H9 (cell line): ENCODE measurements around the gene LHX4. TPM values are rescaled to one million over a fixed set of nuclear protein-coding genes. Genes with fewer than 3 reads are reported as not detected.

ENCODE experiments used
- DNase-seq: peaks from one replicate; pipeline ENCODE4 v3.0.0-alpha.2; 2017
- H2AFZ ChIP-seq: one replicate; pipeline ENCODE4 v1.6.1; 2013; ENCODE audit warnings: mild to moderate bottlenecking, low read length, control low read depth, moderate library complexity
- H2AK5ac ChIP-seq: 2 replicates; pipeline ENCODE4 v1.6.1; 2013; ENCODE audit warnings: low read length, control low read depth, mixed read lengths; ENCODE audit not compliant: insufficient read length
- H2BK120ac ChIP-seq: one replicate; pipeline ENCODE4 v1.6.1; 2013; ENCODE audit warnings: low read depth, mild to moderate bottlenecking, low read length, control low read depth, inconsistent platforms; ENCODE audit not compliant: poor library complexity, severe bottlenecking
- H2BK12ac ChIP-seq: 2 replicates; pipeline ENCODE4 v1.6.1; 2013; ENCODE audit warnings: low read length, control low read depth, mixed read lengths, low read depth; ENCODE audit not compliant: insufficient read length
- H2BK15ac ChIP-seq: 2 replicates; pipeline ENCODE4 v1.6.1; 2013; ENCODE audit warnings: low read depth, low read length, control low read depth
- H2BK20ac ChIP-seq: one replicate; pipeline ENCODE4 v1.6.1; 2013; ENCODE audit warnings: low read depth, mild to moderate bottlenecking, low read length, control low read depth, inconsistent platforms; ENCODE audit not compliant: poor library complexity, severe bottlenecking
- H2BK5ac ChIP-seq: 2 replicates; pipeline ENCODE4 v1.6.1; 2013; ENCODE audit warnings: low read length, control low read depth, mixed read lengths; ENCODE audit not compliant: insufficient read length
- H3K14ac ChIP-seq: 2 replicates; pipeline ENCODE4 v1.6.1; 2013; ENCODE audit warnings: low read length, control low read depth; ENCODE audit not compliant: insufficient read depth
- H3K18ac ChIP-seq: 2 replicates; pipeline ENCODE4 v1.6.1; 2013; ENCODE audit warnings: low read depth, mild to moderate bottlenecking, mixed read lengths, low read length, control low read depth; ENCODE audit not compliant: insufficient read length
- H3K23ac ChIP-seq: 2 replicates; pipeline ENCODE4 v1.6.1; 2013; ENCODE audit warnings: low read length, control low read depth, mixed read lengths, low read depth; ENCODE audit not compliant: insufficient read length
- H3K23me2 ChIP-seq: 2 replicates; pipeline ENCODE4 v1.6.1; 2013; ENCODE audit warnings: low read depth, mild to moderate bottlenecking, mixed read lengths, low read length, control low read depth; ENCODE audit not compliant: insufficient read length, poor library complexity, severe bottlenecking
- H3K27ac ChIP-seq: 2 replicates; pipeline ENCODE4 v1.5.1; 2013; ENCODE audit warnings: low read length, control low read depth, mixed read lengths, low read depth; ENCODE audit not compliant: insufficient read length
- H3K27me3 ChIP-seq: 2 replicates; pipeline ENCODE4 v1.6.1; 2013; ENCODE audit warnings: low read length, control low read depth, inconsistent platforms; ENCODE audit not compliant: insufficient read depth
- H3K4ac ChIP-seq: 2 replicates; pipeline ENCODE4 v1.6.1; 2013; ENCODE audit warnings: low read depth, mild to moderate bottlenecking, control low read depth, inconsistent platforms, low read length, moderate library complexity
- H3K4me1 ChIP-seq: 2 replicates; pipeline ENCODE4 v1.6.1; 2013; ENCODE audit warnings: low read length, control low read depth, inconsistent platforms; ENCODE audit not compliant: insufficient read depth
- H3K4me2 ChIP-seq: 2 replicates; pipeline ENCODE4 v1.6.1; 2013; ENCODE audit warnings: low read length, control low read depth, mixed read lengths; ENCODE audit not compliant: insufficient read length, insufficient read depth
- H3K56ac ChIP-seq: 2 replicates; pipeline ENCODE4 v1.6.1; 2013; ENCODE audit warnings: low read depth, mild to moderate bottlenecking, mixed read lengths, low read length, control low read depth; ENCODE audit not compliant: insufficient read length
- H3K79me1 ChIP-seq: 2 replicates; pipeline ENCODE4 v1.6.1; 2013; ENCODE audit warnings: low read depth, mild to moderate bottlenecking, moderate library complexity, low read length, control low read depth, inconsistent platforms; ENCODE audit not compliant: insufficient read depth, poor library complexity, severe bottlenecking
- H3K79me2 ChIP-seq: 2 replicates; pipeline ENCODE4 v1.6.1; 2013; ENCODE audit warnings: low read length, control low read depth, inconsistent platforms; ENCODE audit not compliant: insufficient read depth
- H3K9ac ChIP-seq: 2 replicates; pipeline ENCODE4 v1.6.1; 2013; ENCODE audit warnings: low read length, control low read depth, mixed read lengths; ENCODE audit not compliant: insufficient read length; ENCODE audit errors: extremely low read depth
- H3K9me3 ChIP-seq: one replicate; pipeline ENCODE4 v1.6.1; 2013; ENCODE audit warnings: low read depth, low read length, inconsistent platforms; ENCODE audit not compliant: control insufficient read depth
- H3T11ph ChIP-seq: one replicate; pipeline ENCODE4 v1.6.1; 2013; ENCODE audit warnings: mild to moderate bottlenecking, low read length, control low read depth, inconsistent platforms
- H4K20me1 ChIP-seq: one replicate; pipeline ENCODE4 v1.6.1; 2013; ENCODE audit not compliant: control insufficient read depth, insufficient read length, insufficient read depth
- H4K5ac ChIP-seq: 2 replicates; pipeline ENCODE4 v1.6.1; 2013; ENCODE audit warnings: low read depth, mild to moderate bottlenecking, mixed read lengths, low read length, control low read depth; ENCODE audit not compliant: insufficient read length
- H4K8ac ChIP-seq: replicated peaks from 2 replicates; pipeline ENCODE4 v1.6.1; 2013; ENCODE audit warnings: low read length, control low read depth, mixed read lengths, low read depth; ENCODE audit not compliant: insufficient read length
- H4K91ac ChIP-seq: 2 replicates; pipeline ENCODE4 v1.6.1; 2013; ENCODE audit warnings: low read depth, mild to moderate bottlenecking, moderate library complexity, mixed read lengths, low read length, control low read depth; ENCODE audit not compliant: insufficient read length
- H3K27ac Mint-ChIP-seq, 3 experiments: 2 replicates in 2 of 3; 3 replicates in 1 of 3; pipeline ENCODE4 v1.8.0; 2020 to 2021; ENCODE audit warnings: mixed read lengths in 3 of 3, mild to moderate bottlenecking in 1 of 3, moderate library complexity in 1 of 3
- H3K27me3 Mint-ChIP-seq: 2 replicates; pipeline ENCODE4 v1.8.0; 2021; ENCODE audit warnings: low read depth, mild to moderate bottlenecking, moderate library complexity, mixed read lengths
- H3K36me3 Mint-ChIP-seq, 3 experiments: 2 replicates in 2 of 3; 3 replicates in 1 of 3; pipeline ENCODE4 v1.8.0; 2020 to 2021; ENCODE audit warnings: low read depth in 3 of 3, mixed read lengths in 3 of 3; ENCODE audit not compliant: insufficient read depth in 1 of 3
- H3K4me1 Mint-ChIP-seq, 2 experiments: 2 replicates each; pipeline ENCODE4 v1.8.0; 2020; ENCODE audit warnings: mixed read lengths in 2 of 2
- H3K4me3 Mint-ChIP-seq, 2 experiments: 2 replicates in 1 of 2; 3 replicates in 1 of 2; pipeline ENCODE4 v1.8.0; 2020 to 2021; ENCODE audit warnings: mild to moderate bottlenecking in 2 of 2, mixed read lengths in 2 of 2, moderate library complexity in 1 of 2
- H3K9me3 Mint-ChIP-seq, 2 experiments: 2 replicates in 1 of 2; 3 replicates in 1 of 2; pipeline ENCODE4 v1.8.0; 2020; ENCODE audit warnings: mild to moderate bottlenecking in 2 of 2, mixed read lengths in 2 of 2, moderate library complexity in 1 of 2
- WGBS: extraction: QIAGEN DNeasy Blood & Tissue Kit; methylation state at CpG from one replicate; pipeline ENCODE4 v1.1.7; 2013; ENCODE audit warnings: missing lambda C conversion rate, low lambda C conversion rate, mixed read lengths; ENCODE audit not compliant: insufficient read length; ENCODE audit errors: extremely low coverage; 5-methylcytosine and 5-hydroxymethylcytosine counted together
- total RNA-seq: library from RNA; stranded (reverse); gene quantifications from 2 replicates; pipeline ENCODE4 v1.2.1, GENCODE V29; 2021
- TF ChIP-seq, protein P1 (sequence below): fragments of 200-600 bp; sonication (generic); conservative IDR thresholded peaks from 3 replicates; pipeline ENCODE4 v1.8.0; 2021; ENCODE audit warnings: antibody characterized with exemption, mild to moderate bottlenecking

The LHX4 gene
- total RNA-seq, 1 experiment from 2014 or later: 1.9 TPM

DNA sequence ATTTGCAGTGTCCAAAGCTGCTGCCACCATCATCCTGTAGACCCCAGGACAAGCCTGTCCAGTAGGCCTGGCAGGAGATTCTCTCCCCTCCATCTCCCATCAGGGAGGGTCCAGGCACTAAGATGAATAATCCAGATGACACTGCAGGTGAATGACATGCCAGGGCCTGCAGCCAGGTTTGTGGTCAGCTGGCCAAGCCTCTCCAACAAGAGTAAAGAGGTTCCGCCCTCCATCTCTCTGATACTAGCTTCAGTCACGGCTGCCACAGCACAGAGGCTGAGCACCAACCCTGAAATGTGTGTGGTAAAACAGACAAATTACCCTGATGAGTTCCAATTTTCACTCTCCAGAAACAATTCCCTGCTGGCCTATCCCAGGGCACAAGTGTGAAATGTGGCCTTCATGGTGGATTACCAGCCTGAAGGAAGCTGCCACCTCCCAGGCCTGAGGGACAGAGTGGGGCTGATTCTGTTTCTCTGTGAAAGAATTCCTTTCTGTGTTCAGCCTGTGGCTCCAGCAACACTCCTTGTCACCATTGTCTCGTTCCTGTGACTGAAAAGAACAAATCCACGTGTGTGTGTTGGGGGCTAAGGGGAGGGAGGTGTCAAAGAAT, 19.9 kb upstream of the LHX4 start:
- H2BK15ac ChIP-seq: no peak overlapping the region
- Mint-ChIP-seq H3K27ac (no peak overlapping the region), H3K9me3 (no peaks in the 10 kb centered on the region), H3K4me1 (peaks cover 8% of the 10 kb centered on the region in 2 experiments), H3K27me3 (peaks cover 10% of the 10 kb centered on the region), H3K36me3 (no peaks in the 10 kb centered on the region), H3K4me3 (no peak overlapping the region)
- no CpG with 5 or more reads among the region's 4 CpGs for WGBS
- H3T11ph ChIP-seq: no peak overlapping the region
- H4K20me1 ChIP-seq: no peaks in the 10 kb centered on the region
- no peaks in the 10 kb centered on the region for H3K9me3 ChIP-seq
- no peak overlapping the region for H2BK20ac ChIP-seq
- H3K23me2 ChIP-seq: no peaks in the 10 kb centered on the region
- H3K14ac ChIP-seq: no peak overlapping the region
- H3K79me1 ChIP-seq: no peaks in the 10 kb centered on the region
- no peak overlapping the region for H4K8ac ChIP-seq
- H3K56ac ChIP-seq: no peak overlapping the region
- H3K4ac ChIP-seq: no peak overlapping the region
- no peak overlapping the region for H3K23ac ChIP-seq
- no peaks in the 10 kb centered on the region for H3K79me2 ChIP-seq
- H3K9ac ChIP-seq: no peak overlapping the region
- H3K27me3 ChIP-seq: no peaks in the 10 kb centered on the region
- H3K4me1 ChIP-seq: no peaks in the 10 kb centered on the region
- no peak overlapping the region for H3K18ac ChIP-seq
- H2BK120ac ChIP-seq: no peak overlapping the region
- no peak for DNase-seq
- H2AK5ac ChIP-seq: no peak overlapping the region
- no peak overlapping the region for H2BK12ac ChIP-seq
- H2BK5ac ChIP-seq: no peak overlapping the region
- H4K5ac ChIP-seq: no peak overlapping the region
- H4K91ac ChIP-seq: no peak overlapping the region
- TF ChIP-seq, protein P1, sequence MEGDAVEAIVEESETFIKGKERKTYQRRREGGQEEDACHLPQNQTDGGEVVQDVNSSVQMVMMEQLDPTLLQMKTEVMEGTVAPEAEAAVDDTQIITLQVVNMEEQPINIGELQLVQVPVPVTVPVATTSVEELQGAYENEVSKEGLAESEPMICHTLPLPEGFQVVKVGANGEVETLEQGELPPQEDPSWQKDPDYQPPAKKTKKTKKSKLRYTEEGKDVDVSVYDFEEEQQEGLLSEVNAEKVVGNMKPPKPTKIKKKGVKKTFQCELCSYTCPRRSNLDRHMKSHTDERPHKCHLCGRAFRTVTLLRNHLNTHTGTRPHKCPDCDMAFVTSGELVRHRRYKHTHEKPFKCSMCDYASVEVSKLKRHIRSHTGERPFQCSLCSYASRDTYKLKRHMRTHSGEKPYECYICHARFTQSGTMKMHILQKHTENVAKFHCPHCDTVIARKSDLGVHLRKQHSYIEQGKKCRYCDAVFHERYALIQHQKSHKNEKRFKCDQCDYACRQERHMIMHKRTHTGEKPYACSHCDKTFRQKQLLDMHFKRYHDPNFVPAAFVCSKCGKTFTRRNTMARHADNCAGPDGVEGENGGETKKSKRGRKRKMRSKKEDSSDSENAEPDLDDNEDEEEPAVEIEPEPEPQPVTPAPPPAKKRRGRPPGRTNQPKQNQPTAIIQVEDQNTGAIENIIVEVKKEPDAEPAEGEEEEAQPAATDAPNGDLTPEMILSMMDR: no peak
- no peak overlapping the region for H2AFZ ChIP-seq
- H3K4me2 ChIP-seq: no peak overlapping the region
- no peak overlapping the region for H3K27ac ChIP-seq
